GM21786 (cell line): ENCODE measurements around the gene HABP4.

Experiments
- ATAC-seq: cut with Tn5 transposase; IDR thresholded peaks from one replicate; pipeline ENCODE4 v1.9.1; 2021; ENCODE audit not compliant: unreplicated experiment

Gene HABP4

GRCh38 chr9:96449845-96450612, at the start of gene HABP4:
Gene HABP4 (plus strand): TSS chr9:96450169. CDS start chr9:96450280, 111 bp downstream.
- ATAC-seq, result peak; percentile 90

- no peak for ATAC-seq
These were observed 41.3 kb upstream of the HABP4 start for GRCh38 chr9:96408409-96409280.

GRCh38 chr9:96411129-96411838, 38.7 kb upstream of the HABP4 start:
- no peak for ATAC-seq

GRCh38 chr9:96412174-96412913, 37.6 kb upstream of the HABP4 start:
- ATAC-seq, result no peak

GRCh38 chr9:96413302-96414221, 36.4 kb upstream of the HABP4 start:
- peak; percentile 33 for ATAC-seq

- no peak for ATAC-seq
These were observed 32.9 kb upstream of the HABP4 start for GRCh38 chr9:96417051-96417586.

GRCh38 chr9:96417661-96418082, 32.3 kb upstream of the HABP4 start:
- no peak for ATAC-seq

GRCh38 chr9:96418083-96418919, 31.7 kb upstream of the HABP4 start, which contains the start of gene ZNF367:
Gene ZNF367 (minus strand): TSS chr9:96418370. CDS start chr9:96418032, 338 bp downstream.
- ATAC-seq, result peak; percentile 51

GRCh38 chr9:96418920-96419690, 30.9 kb upstream of the HABP4 start:
- ATAC-seq, result peak; percentile 25

GRCh38 chr9:96419691-96419969, 30.3 kb upstream of the HABP4 start:
- ATAC-seq, result no peak

GRCh38 chr9:96420468-96421219, 29.3 kb upstream of the HABP4 start:
- ATAC-seq, result peak; percentile 19

GRCh38 chr9:96423322-96423984, 26.5 kb upstream of the HABP4 start:
- no peak for ATAC-seq

GRCh38 chr9:96423985-96424336, 26.0 kb upstream of the HABP4 start:
- ATAC-seq, result no peak

GRCh38 chr9:96425500-96426169, 24.3 kb upstream of the HABP4 start:
- no peak for ATAC-seq

GRCh38 chr9:96429732-96430131, 20.2 kb upstream of the HABP4 start:
- no peak for ATAC-seq

GRCh38 chr9:96430377-96430776, 19.6 kb upstream of the HABP4 start:
- no peak for ATAC-seq
